ENCODE data around the gene FBXL19.

Gene FBXL19

DNA sequence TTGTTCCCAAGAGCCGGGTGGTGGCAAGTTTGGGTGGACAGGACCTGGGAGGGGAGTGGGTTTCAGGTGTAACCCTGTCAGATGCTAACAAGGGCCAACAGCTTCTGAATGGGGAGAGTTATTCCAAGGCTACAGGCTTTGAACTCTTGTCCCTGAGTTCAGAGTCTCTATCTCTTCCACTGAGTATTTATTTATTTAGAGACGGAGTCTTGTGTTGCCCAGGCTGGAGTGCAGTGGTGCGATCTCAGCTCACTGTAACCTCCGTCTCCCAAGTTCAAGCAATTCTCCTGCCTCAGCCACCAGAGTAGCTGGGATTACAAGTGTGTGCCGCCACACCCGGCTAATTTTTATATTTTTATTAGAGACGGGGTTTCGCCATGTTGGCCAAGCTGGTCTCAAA lies 31.6 kb downstream of the FBXL19 start:
- Histone ChIP-seq H3K27ac (ENCODE audit: low read depth, low read length) (no peak overlapping the region), H4K20me1 (ENCODE audit: low read depth, low read length) (no peaks in the 10 kb centered on the region), H2AFZ (ENCODE audit: low read depth, low read length, severe bottlenecking) (no peak overlapping the region), H3K9ac (ENCODE audit: low read length) (no peak overlapping the region), H3K4me2 (ENCODE audit: low read depth, low read length, poor library complexity, severe bottlenecking) (no peak overlapping the region), H3K9me3 (ENCODE audit: insufficient read depth, low read length) (no peaks in the 10 kb centered on the region), H3K36me3 (ENCODE audit: low read length) (peaks cover 3% of the 10 kb centered on the region; the same call in 1 of the 2 replicates), H3K9me2 (replicated peaks; ENCODE audit: insufficient read depth, low read length) (no peaks in the 10 kb centered on the region), H3K27me3 (ENCODE audit: low read length) (no peaks in the 10 kb centered on the region), H3K79me2 (ENCODE audit: insufficient read depth, low read length) (peaks cover 9% of the 10 kb centered on the region), H3K4me3 (ENCODE audit: insufficient read depth, low read length, poor library complexity, severe bottlenecking) (no peak overlapping the region), H3F3A (ENCODE audit: insufficient read depth) (peaks cover 9% of the 10 kb centered on the region; the same call in 1 of the 2 replicates)
- TF ChIP-seq, protein P1, sequence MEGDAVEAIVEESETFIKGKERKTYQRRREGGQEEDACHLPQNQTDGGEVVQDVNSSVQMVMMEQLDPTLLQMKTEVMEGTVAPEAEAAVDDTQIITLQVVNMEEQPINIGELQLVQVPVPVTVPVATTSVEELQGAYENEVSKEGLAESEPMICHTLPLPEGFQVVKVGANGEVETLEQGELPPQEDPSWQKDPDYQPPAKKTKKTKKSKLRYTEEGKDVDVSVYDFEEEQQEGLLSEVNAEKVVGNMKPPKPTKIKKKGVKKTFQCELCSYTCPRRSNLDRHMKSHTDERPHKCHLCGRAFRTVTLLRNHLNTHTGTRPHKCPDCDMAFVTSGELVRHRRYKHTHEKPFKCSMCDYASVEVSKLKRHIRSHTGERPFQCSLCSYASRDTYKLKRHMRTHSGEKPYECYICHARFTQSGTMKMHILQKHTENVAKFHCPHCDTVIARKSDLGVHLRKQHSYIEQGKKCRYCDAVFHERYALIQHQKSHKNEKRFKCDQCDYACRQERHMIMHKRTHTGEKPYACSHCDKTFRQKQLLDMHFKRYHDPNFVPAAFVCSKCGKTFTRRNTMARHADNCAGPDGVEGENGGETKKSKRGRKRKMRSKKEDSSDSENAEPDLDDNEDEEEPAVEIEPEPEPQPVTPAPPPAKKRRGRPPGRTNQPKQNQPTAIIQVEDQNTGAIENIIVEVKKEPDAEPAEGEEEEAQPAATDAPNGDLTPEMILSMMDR (IDR thresholded peaks at IDR 0.05; ENCODE audit: insufficient read depth, low read length, poor library complexity, severe bottlenecking): no peak
- no peak for TF ChIP-seq EZH2phosphoT487 (conservative IDR thresholded peaks at IDR 0.05; ENCODE audit: low read length)

DNA sequence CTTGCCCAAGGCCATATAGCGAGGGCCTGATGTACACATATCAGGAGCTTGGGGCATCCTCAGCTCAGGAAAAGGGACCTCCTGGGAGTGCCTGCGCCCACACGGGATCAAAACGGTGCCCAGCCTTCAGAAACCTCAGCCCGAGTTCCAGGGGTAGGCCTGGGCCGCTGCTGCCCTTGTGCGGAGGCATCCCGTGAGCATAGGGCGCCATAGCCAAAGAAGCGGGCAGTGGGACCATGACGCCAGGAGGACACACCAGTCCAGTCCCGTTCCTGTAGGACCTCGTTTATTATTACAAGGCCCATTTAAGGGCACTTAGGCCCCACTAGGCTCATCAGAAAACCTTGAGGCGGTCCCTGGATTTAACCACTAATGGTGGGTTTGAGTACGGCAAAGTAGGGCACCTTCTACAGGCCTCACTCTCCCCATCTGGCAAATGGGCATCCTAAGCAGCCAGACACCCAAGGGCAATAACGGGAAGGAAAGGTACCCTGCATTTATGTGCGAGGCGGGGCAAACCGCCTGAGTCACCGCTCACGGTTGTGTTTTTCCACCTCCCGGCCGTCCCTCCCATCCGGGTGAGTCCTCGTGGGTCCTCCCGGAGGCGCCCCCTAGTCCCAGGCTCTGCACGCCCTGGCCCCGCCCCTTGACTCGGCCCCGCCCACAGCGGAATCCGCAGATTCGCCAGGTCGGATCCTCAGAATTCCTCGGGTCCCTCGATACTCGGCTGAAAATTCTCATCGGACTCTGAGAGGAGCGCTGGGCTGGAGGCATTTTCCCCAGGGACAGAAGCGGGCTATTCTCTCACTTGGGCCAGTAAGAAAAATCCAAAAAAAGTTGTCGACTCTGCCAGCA lies 33.5 kb downstream of the FBXL19 start:
- no peaks in the 10 kb centered on the region for H3K27me3 ChIP-seq (ENCODE audit: low read length)
- peak overlapping the region; percentile 95 for H2AFZ ChIP-seq (ENCODE audit: low read depth, low read length, severe bottlenecking)
- H3K4me2 ChIP-seq (ENCODE audit: low read depth, low read length, poor library complexity, severe bottlenecking): peak overlapping the region; percentile 89
- no peaks in the 10 kb centered on the region for H3K9me3 ChIP-seq (ENCODE audit: insufficient read depth, low read length)
- H3K9me2 ChIP-seq (replicated peaks; ENCODE audit: insufficient read depth, low read length): no peaks in the 10 kb centered on the region
- peaks cover 14% of the 10 kb centered on the region; the same call in 1 of the 2 replicates for H3K36me3 ChIP-seq (ENCODE audit: low read length)
- peak overlapping the region; percentile 93 for H3K9ac ChIP-seq (ENCODE audit: low read length)
- peak overlapping the region; percentile 80 for H3K4me3 ChIP-seq (ENCODE audit: insufficient read depth, low read length, poor library complexity, severe bottlenecking)
- H4K20me1 ChIP-seq (ENCODE audit: low read depth, low read length): no peaks in the 10 kb centered on the region
- H3K79me2 ChIP-seq (ENCODE audit: insufficient read depth, low read length): peaks cover 9% of the 10 kb centered on the region
- peaks cover 9% of the 10 kb centered on the region; the same call in 1 of the 2 replicates for H3F3A ChIP-seq (ENCODE audit: insufficient read depth)
- TF ChIP-seq EZH2phosphoT487 (conservative IDR thresholded peaks at IDR 0.05; ENCODE audit: low read length): no peak
- TF ChIP-seq, protein P1 (IDR thresholded peaks at IDR 0.05; ENCODE audit: insufficient read depth, low read length, poor library complexity, severe bottlenecking): peak; percentile 41
- peak overlapping the region; percentile 87 for H3K27ac ChIP-seq (ENCODE audit: low read depth, low read length)

DNA sequence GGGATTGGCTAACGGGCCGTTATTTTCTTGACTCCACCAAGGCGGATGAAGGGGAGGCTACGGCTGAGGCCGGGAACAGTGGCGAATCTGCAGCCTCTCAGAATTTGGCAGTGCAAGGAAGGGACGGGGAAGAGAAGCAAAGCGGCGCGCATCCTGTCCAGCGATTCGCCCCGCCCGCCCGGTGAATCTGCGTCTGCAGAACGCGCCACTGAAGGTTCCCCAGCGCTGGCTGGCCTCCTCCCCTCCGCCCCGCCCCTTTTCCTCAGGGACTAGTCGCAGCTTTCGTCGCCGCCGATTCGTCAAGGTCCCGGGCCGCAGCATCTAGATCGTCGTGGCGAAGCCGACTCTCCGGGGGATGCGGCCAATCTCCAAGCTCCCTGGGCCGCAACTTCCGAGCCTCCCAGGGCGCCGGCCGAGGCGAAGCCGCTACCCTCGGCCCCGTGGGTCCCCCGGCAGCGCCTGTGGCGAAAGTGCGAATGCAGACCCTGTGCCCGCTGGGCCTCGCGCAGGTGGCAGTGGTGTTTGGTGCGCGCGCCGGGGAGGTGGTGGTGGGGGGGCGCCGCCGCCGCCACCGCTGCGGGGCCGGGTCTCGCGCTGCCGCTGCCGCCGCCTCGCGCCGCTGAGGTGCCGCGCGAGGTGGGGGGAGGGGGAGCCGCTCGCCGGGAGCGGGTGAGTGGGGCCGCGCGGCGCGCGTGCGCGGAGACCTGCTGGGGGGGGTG lies 34.2 kb downstream of the FBXL19 start, which contains the start of gene SETD1A:
TSS of gene SETD1A (plus strand) at position 299 of the 719 bp plus-strand sequence. CDS start 978 bp downstream, outside the sequence.
- Histone ChIP-seq H4K20me1 (ENCODE audit: low read depth, low read length) (no peaks in the 10 kb centered on the region), H3K9me2 (replicated peaks; ENCODE audit: insufficient read depth, low read length) (no peaks in the 10 kb centered on the region), H3K4me2 (ENCODE audit: low read depth, low read length, poor library complexity, severe bottlenecking) (peak within 1 kb of the TSS; percentile 89), H3K79me2 (ENCODE audit: insufficient read depth, low read length) (peaks cover 9% of the 10 kb centered on the region), H3K4me3 (ENCODE audit: insufficient read depth, low read length, poor library complexity, severe bottlenecking) (peak within 1 kb of the TSS; percentile 80), H3K9ac (ENCODE audit: low read length) (peak within 1 kb of the TSS; percentile 93), H3K9me3 (ENCODE audit: insufficient read depth, low read length) (no peaks in the 10 kb centered on the region), H3K27ac (ENCODE audit: low read depth, low read length) (peak within 1 kb of the TSS; percentile 87), H3K36me3 (ENCODE audit: low read length) (peaks cover 14% of the 10 kb centered on the region; the same call in 1 of the 2 replicates), H3F3A (ENCODE audit: insufficient read depth) (peaks cover 9% of the 10 kb centered on the region; the same call in 1 of the 2 replicates), H3K27me3 (ENCODE audit: low read length) (no peaks in the 10 kb centered on the region), H2AFZ (ENCODE audit: low read depth, low read length, severe bottlenecking) (peak within 1 kb of the TSS; percentile 95)
- no peak for TF ChIP-seq EZH2phosphoT487 (conservative IDR thresholded peaks at IDR 0.05; ENCODE audit: low read length)
- TF ChIP-seq, protein P1 (IDR thresholded peaks at IDR 0.05; ENCODE audit: insufficient read depth, low read length, poor library complexity, severe bottlenecking): no peak

Measured in SU-DHL-6 (cell line).